OCI-LY1 (cell line): ENCODE measurements around the gene GLUD1.

Source experiments
- CTCF ChIP-seq: fragments of 200-600 bp; sonication (generic), shearing (Covaris generic); IDR thresholded peaks from 2 replicates; pipeline ENCODE4 v1.5.1; 2017; ENCODE audit warnings: mild to moderate bottlenecking, antibody characterized with exemption, low read length, moderate library complexity, mixed read lengths
- EZH2 ChIP-seq: fragments of 200-600 bp; sonication (generic), shearing (Covaris generic); IDR thresholded peaks from 2 replicates; pipeline ENCODE4 v1.8.0; 2017; ENCODE audit warnings: borderline replicate concordance, mixed run types, mild to moderate bottlenecking, antibody characterized with exemption, low read length, moderate library complexity, mixed read lengths

GRCh38 chr10:87036623-87037022 is 58.0 kb downstream of the GLUD1 start:
- TF ChIP-seq CTCF: no peak
- no peak for TF ChIP-seq EZH2
